HepG2 (cell line): ENCODE measurements around the gene BCL2L1. TPM values are rescaled to one million over a fixed set of nuclear protein-coding genes. Genes with fewer than 3 reads are reported as not detected.

Source experiments
- CBFB ChIP-seq: sonication (generic); formaldehyde crosslinking; IDR thresholded peaks from 2 replicates; pipeline ENCODE4 v1.4.0; 2020; ENCODE audit warnings: missing genetic modification reagents
- CREB1 ChIP-seq, 2 experiments: fragments of 450-650 bp in 1 of 2; IDR thresholded peaks; 2 replicates each; pipeline ENCODE4 v1.6.1; 2016 to 2017; ENCODE audit warnings: control low read depth in 1 of 2, mild to moderate bottlenecking in 1 of 2, missing compliant biosample characterization in 1 of 2, missing genetic modification characterization in 1 of 2
- ESRRA ChIP-seq: sonication (generic); formaldehyde crosslinking; IDR thresholded peaks from 2 replicates; pipeline ENCODE4 v1.5.1; 2020; ENCODE audit warnings: mild to moderate bottlenecking, low read depth, missing genetic modification reagents
- FLYWCH1 ChIP-seq: sonication (generic); formaldehyde crosslinking; IDR thresholded peaks from 2 replicates; pipeline ENCODE4 v1.8.1; 2023; ENCODE audit warnings: mild to moderate bottlenecking, missing genetic modification reagents
- FOSL1 ChIP-seq: sonication (generic); formaldehyde crosslinking; IDR thresholded peaks from 2 replicates; pipeline ENCODE4 v1.9.0; 2021; ENCODE audit warnings: missing genetic modification reagents, borderline replicate concordance
- FOXP4 ChIP-seq: sonication (generic); formaldehyde crosslinking; IDR thresholded peaks from 2 replicates; pipeline ENCODE4 v1.4.0; 2020; ENCODE audit warnings: missing genetic modification reagents
- HMG20A ChIP-seq: IDR thresholded peaks from 2 replicates; pipeline ENCODE4 v1.6.1; 2016; ENCODE audit warnings: borderline replicate concordance
- HOXA5 ChIP-seq: sonication (generic); formaldehyde crosslinking; IDR thresholded peaks from 2 replicates; pipeline ENCODE4 v1.4.0; 2020; ENCODE audit warnings: missing genetic modification reagents
- IRF1 ChIP-seq: sonication (generic); formaldehyde crosslinking; IDR thresholded peaks from 2 replicates; pipeline ENCODE4 v1.4.0; 2020; ENCODE audit warnings: low read depth, mild to moderate bottlenecking, missing genetic modification reagents
- NFKB2 ChIP-seq: sonication (generic); formaldehyde crosslinking; IDR thresholded peaks from 2 replicates; pipeline ENCODE4 v1.4.0; 2020; ENCODE audit warnings: missing genetic modification reagents, borderline replicate concordance
- PHF5A ChIP-seq: IDR thresholded peaks from one replicate; pipeline ENCODE4 v1.6.1; 2018; ENCODE audit warnings: low read depth, missing genetic modification reagents; ENCODE audit not compliant: unreplicated experiment
- SIX1 ChIP-seq: sonication (generic); formaldehyde crosslinking; IDR thresholded peaks from 2 replicates; pipeline ENCODE4 v1.4.0; 2020; ENCODE audit warnings: missing genetic modification reagents, borderline replicate concordance
- SOX5 ChIP-seq: IDR thresholded peaks from 2 replicates; pipeline ENCODE4 v1.6.1; 2016; ENCODE audit warnings: borderline replicate concordance
- ZBTB7B ChIP-seq: sonication (generic); formaldehyde crosslinking; IDR thresholded peaks from 2 replicates; pipeline ENCODE4 v1.4.0; 2020; ENCODE audit warnings: missing genetic modification reagents
- ZFP82 ChIP-seq: sonication (generic); formaldehyde crosslinking; IDR thresholded peaks from 2 replicates; pipeline ENCODE4 v1.5.1; 2020; ENCODE audit warnings: mild to moderate bottlenecking, missing genetic modification reagents, borderline replicate concordance
- ZFX ChIP-seq: sonication (generic); formaldehyde crosslinking; IDR thresholded peaks from 2 replicates; pipeline ENCODE4 v1.4.0; 2020; ENCODE audit warnings: mild to moderate bottlenecking, low read depth, missing genetic modification reagents, moderate library complexity
- ZNF12 ChIP-seq: sonication (generic); formaldehyde crosslinking; IDR thresholded peaks from 2 replicates; pipeline ENCODE4 v1.5.0; 2020; ENCODE audit warnings: missing genetic modification reagents
- ZNF124 ChIP-seq: sonication (generic); formaldehyde crosslinking; IDR thresholded peaks from 2 replicates; pipeline ENCODE4 v1.4.0; 2020; ENCODE audit warnings: missing genetic modification reagents
- ZNF557 ChIP-seq: sonication (generic); formaldehyde crosslinking; IDR thresholded peaks from 2 replicates; pipeline ENCODE4 v1.4.0; 2020; ENCODE audit warnings: missing genetic modification reagents
- ZNF629 ChIP-seq: sonication (generic); formaldehyde crosslinking; conservative IDR thresholded peaks from 2 replicates; pipeline ENCODE4 v1.5.0; 2020; ENCODE audit warnings: missing genetic modification reagents
- ZNF660 ChIP-seq: sonication (generic); formaldehyde crosslinking; IDR thresholded peaks from 2 replicates; pipeline ENCODE4 v1.5.1; 2020; ENCODE audit warnings: mild to moderate bottlenecking, low read depth, missing genetic modification reagents, borderline replicate concordance
- ZNF703 ChIP-seq: sonication (generic); formaldehyde crosslinking; IDR thresholded peaks from 2 replicates; pipeline ENCODE4 v1.5.1; 2020; ENCODE audit warnings: missing genetic modification reagents, mild to moderate bottlenecking, moderate library complexity, borderline replicate concordance
- ZNF749 ChIP-seq: sonication (generic); formaldehyde crosslinking; IDR thresholded peaks from 2 replicates; pipeline ENCODE4 v1.8.0; 2022; ENCODE audit warnings: mild to moderate bottlenecking, missing genetic modification reagents, moderate library complexity, borderline replicate concordance
- ZNF761 ChIP-seq: sonication (generic); formaldehyde crosslinking; conservative IDR thresholded peaks from 2 replicates; pipeline ENCODE4 v1.4.0; 2020; ENCODE audit warnings: mild to moderate bottlenecking, missing genetic modification reagents
- ZNF768 ChIP-seq: sonication (generic); formaldehyde crosslinking; IDR thresholded peaks from 2 replicates; pipeline ENCODE4 v1.4.0; 2020; ENCODE audit warnings: missing genetic modification reagents
- ZNF792 ChIP-seq: IDR thresholded peaks from 2 replicates; pipeline ENCODE4 v1.6.1; 2016
- polyA plus RNA-seq, 8 experiments: library from polyadenylated mRNA; depleted of rRNA in 3 of 8; stranded (reverse) in 7 of 8; unstranded in 1 of 8; fragments of >200 nt; fragmentation: Illumina TruSeq in 4 of 8; extraction: Trizol in 4 of 8; gene quantifications; 2 replicates each; pipeline versions ENCODE4 v1.2.1 to v1.2.3, GENCODE V29; 2011 to 2016; ENCODE audit warnings: low read depth in 4 of 8, missing spikeins in 1 of 8, mixed read lengths in 1 of 8; ENCODE audit not compliant: insufficient read depth in 1 of 8
- total RNA-seq, 5 experiments: library from RNA; depleted of rRNA; stranded (reverse); fragments of >200 nt; fragmentation: Illumina TruSeq; extraction: Trizol; gene quantifications; 2 replicates each; pipeline ENCODE4 v1.2.3, GENCODE V29; 2016; ENCODE audit warnings: low read depth in 1 of 5
- TF ChIP-seq, protein P1 (sequence below): sonication (generic); formaldehyde crosslinking; IDR thresholded peaks from 2 replicates; pipeline ENCODE4 v1.5.0; 2020; ENCODE audit warnings: missing genetic modification reagents

The BCL2L1 gene
- total and polyA plus RNA-seq, 2 of the 13 experiments (the other 11 are each of a cell fraction or from before 2014, with no cell fraction given): 164 to 258 TPM

- TF ChIP-seq ESRRA (CRISPR knock-in tag) (peak; percentile 56), SOX5 (CRISPR knock-in tag) (peak; percentile 40), ZFX (CRISPR knock-in tag) (peak; percentile 100), ZNF761 (CRISPR knock-in tag) (peak; percentile 92), FLYWCH1 (CRISPR knock-in tag) (no peak), SIX1 (CRISPR knock-in tag) (no peak; the same call in 1 of the 2 replicates), FOXP4 (CRISPR knock-in tag) (peak; percentile 39; the same call in 1 of the 2 replicates), PHF5A (peak; percentile 69), IRF1 (no peak; the same call in 1 of the 2 replicates), NFKB2 (CRISPR knock-in tag) (peak; percentile 78), ZNF629 (CRISPR knock-in tag) (peak; percentile 70), HOXA5 (CRISPR knock-in tag) (peak; percentile 91), FOSL1 (CRISPR knock-in tag) (peak; percentile 35; the same call in 1 of the 2 replicates), HMG20A (CRISPR knock-in tag) (no peak; the same call in 1 of the 2 replicates), ZNF557 (CRISPR knock-in tag) (peak; percentile 71), ZNF12 (CRISPR knock-in tag) (peak; percentile 66; the same call in 1 of the 2 replicates), CREB1 (IDR thresholded peaks at IDR 0.05) (peak; percentile 86), CREB1 (CRISPR knock-in tag; IDR thresholded peaks at IDR 0.05) (peak; percentile 85), ZFP82 (peak; percentile 95), ZNF703 (peak; percentile 2; the same call in 1 of the 2 replicates), ZNF124 (CRISPR knock-in tag) (peak; percentile 95), ZNF660 (CRISPR knock-in tag) (no peak), ZNF749 (CRISPR knock-in tag) (no peak; the same call in 1 of the 2 replicates), ZNF792 (CRISPR knock-in tag) (peak; percentile 86), ZNF768 (CRISPR knock-in tag) (peak; percentile 77; the same call in 1 of the 2 replicates), CBFB (peak; percentile 68), ZBTB7B (CRISPR knock-in tag) (peak; percentile 97)
- TF ChIP-seq, protein P1, sequence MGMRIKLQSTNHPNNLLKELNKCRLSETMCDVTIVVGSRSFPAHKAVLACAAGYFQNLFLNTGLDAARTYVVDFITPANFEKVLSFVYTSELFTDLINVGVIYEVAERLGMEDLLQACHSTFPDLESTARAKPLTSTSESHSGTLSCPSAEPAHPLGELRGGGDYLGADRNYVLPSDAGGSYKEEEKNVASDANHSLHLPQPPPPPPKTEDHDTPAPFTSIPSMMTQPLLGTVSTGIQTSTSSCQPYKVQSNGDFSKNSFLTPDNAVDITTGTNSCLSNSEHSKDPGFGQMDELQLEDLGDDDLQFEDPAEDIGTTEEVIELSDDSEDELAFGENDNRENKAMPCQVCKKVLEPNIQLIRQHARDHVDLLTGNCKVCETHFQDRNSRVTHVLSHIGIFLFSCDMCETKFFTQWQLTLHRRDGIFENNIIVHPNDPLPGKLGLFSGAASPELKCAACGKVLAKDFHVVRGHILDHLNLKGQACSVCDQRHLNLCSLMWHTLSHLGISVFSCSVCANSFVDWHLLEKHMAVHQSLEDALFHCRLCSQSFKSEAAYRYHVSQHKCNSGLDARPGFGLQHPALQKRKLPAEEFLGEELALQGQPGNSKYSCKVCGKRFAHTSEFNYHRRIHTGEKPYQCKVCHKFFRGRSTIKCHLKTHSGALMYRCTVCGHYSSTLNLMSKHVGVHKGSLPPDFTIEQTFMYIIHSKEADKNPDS (CRISPR knock-in tag): peak; percentile 78
Measured at GRCh38 chr20:31723319-31724078, 831 bp upstream of the BCL2L1 start (continued).
